Fibroblast of the aortic adventitia (primary cell): Measurements from ENCODE around the gene SENP6. TPM values are rescaled to one million over a fixed set of nuclear protein-coding genes. Genes with fewer than 3 reads are reported as not detected.
"Not testable (repeated sequence)": the region's sequence is repeated elsewhere in the genome, so short reads cannot be mapped to it uniquely, and the experiment has no call there.

Experiments
- DNase-seq: peaks from one replicate; pipeline ENCODE4 v3.0.0-alpha.2; 2010; ENCODE audit warnings: low read depth
- H3K4me3 ChIP-seq: 2 replicates; pipeline ENCODE4 v1.5.1; 2011; ENCODE audit warnings: low read depth, mild to moderate bottlenecking, control low read depth, low read length, moderate library complexity
- total RNA-seq: library from RNA; depleted of rRNA; stranded (reverse); fragments of >200 nt; gene quantifications from 2 replicates; pipeline ENCODE4 v1.2.3, GENCODE V29; 2012; ENCODE audit warnings: low replicate concordance
- TF ChIP-seq, protein P1 (sequence below): IDR thresholded peaks from 2 replicates; pipeline ENCODE4 v1.5.1; 2011; ENCODE audit warnings: mild to moderate bottlenecking, low read length, control low read depth, inconsistent platforms; ENCODE audit not compliant: insufficient read depth

Gene SENP6
- total RNA-seq, 1 donor = 113 TPM

DNA sequence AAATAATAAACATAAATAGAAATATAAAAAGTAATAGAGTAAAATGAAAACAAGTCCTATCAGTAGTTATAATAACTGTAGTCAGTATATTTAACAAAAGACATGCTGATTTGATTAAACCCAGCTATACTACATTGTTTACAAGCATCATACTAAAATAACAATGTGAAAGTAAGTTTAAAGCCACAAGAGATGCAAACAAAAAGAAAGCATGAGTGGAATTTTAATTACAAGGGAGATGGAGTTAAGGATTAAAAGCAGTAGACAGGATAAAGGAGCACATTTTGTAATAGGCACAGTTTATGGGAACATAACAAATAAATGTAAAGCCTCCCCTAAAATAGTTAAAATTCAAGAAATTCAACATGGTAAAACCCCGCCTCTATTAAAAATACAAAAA lies 41.5 kb downstream of the SENP6 start:
- no peak overlapping the region for H3K4me3 ChIP-seq
- no peak for DNase-seq
- TF ChIP-seq, protein P1, sequence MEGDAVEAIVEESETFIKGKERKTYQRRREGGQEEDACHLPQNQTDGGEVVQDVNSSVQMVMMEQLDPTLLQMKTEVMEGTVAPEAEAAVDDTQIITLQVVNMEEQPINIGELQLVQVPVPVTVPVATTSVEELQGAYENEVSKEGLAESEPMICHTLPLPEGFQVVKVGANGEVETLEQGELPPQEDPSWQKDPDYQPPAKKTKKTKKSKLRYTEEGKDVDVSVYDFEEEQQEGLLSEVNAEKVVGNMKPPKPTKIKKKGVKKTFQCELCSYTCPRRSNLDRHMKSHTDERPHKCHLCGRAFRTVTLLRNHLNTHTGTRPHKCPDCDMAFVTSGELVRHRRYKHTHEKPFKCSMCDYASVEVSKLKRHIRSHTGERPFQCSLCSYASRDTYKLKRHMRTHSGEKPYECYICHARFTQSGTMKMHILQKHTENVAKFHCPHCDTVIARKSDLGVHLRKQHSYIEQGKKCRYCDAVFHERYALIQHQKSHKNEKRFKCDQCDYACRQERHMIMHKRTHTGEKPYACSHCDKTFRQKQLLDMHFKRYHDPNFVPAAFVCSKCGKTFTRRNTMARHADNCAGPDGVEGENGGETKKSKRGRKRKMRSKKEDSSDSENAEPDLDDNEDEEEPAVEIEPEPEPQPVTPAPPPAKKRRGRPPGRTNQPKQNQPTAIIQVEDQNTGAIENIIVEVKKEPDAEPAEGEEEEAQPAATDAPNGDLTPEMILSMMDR = no peak

DNA sequence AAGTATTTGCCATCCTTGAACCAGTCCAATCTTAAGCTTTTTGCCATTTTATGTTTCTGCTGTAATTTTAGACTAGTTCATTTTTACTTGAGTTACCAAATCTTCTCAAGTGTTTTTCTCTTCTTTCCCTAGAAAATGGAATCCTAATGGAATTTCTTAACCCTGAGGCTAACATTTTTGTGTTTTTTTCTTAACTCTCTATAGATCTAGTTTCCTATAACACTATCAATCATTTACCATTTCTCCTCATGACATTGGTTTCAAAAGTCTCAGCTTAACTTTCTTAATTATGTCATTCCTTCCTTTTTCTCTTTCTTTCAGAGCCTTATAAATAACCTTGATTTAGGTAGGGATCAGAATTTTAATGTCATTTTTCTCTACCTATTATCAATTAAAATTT lies 54.8 kb downstream of the SENP6 start:
- DNase-seq = no peak
- TF ChIP-seq, protein P1 = no peak
- H3K4me3 ChIP-seq = no peak overlapping the region

DNA sequence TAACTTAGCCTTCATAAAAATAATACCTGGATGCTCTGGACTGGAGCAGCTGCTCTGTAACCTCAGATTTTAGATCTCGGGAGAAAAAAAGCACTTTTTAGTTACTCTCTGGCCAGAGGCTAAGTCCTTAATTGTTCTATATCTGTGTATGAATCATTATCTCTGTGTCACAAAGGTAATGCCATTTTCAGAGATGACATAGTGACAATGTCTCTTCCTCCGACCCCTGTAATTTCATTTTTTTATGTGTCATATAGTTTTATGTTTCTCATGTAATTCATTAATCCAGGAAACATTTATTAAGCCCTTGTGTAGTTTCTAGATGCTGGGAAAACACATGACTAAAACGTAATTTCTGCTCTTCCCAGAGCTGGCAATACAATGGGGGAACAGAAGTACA lies 55.6 kb downstream of the SENP6 start:
- TF ChIP-seq, protein P1 = no peak
- no peak overlapping the region for H3K4me3 ChIP-seq
- DNase-seq = no peak

DNA sequence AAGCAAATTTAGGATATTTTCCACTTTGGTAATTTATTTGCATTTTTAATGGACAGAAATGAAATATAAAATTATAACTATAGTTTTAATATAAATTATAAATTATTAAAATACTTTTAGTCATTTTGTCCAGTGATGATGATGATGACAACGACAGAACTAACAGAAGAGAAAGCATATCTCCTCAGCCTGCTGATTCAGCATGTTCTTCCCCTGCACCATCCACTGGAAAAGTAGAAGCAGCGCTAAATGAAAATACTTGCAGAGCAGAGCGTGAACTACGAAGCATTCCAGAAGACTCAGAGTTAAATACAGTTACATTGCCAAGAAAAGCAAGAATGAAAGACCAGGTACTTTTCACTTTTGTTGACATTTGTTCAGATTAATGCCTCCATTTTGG lies 64.9 kb downstream of the SENP6 start:
- no peak overlapping the region for H3K4me3 ChIP-seq
- DNase-seq = no peak
- TF ChIP-seq, protein P1 = no peak

DNA sequence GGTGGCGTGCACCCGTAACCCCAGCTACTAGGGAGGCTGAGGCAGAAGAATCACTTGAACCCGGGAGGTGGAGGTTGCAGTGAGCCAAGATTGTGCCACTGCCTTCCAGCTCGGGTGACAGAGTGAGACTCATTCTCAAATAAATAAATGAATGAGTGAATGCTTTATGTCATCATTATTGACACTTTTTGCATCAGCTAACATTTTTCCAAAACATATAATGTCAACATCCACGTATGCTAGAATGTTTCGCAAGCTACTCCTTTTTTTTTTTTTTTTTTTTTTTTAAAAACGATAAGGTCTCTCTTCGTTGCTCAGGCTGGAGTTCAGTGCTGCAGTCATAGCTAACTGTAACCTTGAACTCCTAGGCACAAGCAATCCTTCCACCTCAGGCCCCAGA lies 72.2 kb downstream of the SENP6 start:
- no peak overlapping the region for H3K4me3 ChIP-seq
- TF ChIP-seq, protein P1 = no peak
- DNase-seq = no peak

DNA sequence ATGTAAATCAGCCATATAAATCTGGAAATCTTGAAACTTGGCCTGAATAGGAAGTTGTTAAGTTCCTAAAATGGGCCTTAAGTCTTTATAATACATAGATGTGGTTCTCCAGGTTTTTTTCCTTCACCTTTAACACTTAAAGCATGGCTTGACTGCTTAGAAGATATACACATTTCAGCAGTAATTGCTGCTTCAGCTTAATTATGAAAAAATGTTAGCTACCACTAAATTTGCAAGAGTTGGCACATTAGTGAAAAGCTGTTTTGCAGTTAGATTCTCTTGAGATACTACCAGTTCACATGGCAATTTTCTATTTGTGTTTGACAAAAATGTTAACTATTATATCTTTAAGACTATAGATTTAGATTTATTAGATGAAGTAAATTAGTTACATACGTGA lies 74.7 kb downstream of the SENP6 start:
- DNase-seq = no peak
- H3K4me3 ChIP-seq = no peak overlapping the region
- TF ChIP-seq, protein P1 = no peak

DNA sequence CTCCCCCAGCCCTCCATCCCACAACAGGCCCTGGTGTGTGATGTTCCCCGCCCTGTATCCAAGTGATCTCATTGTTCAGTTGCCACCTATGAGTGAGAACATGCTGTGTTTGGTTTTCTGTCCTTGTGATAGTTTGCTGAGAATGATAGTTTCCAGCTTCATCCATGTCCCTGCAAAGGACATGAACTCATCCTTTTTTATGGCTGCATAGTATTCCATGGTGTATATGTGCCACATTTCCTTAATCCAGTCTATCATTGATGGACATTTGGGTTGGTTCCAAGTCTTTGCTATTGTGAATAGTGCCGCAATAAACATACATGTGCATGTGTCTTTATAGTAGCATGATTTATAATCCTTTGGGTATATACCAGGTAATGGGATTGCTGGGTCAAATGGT lies 80.9 kb downstream of the SENP6 start:
- not testable (repeated sequence) for DNase-seq

DNA sequence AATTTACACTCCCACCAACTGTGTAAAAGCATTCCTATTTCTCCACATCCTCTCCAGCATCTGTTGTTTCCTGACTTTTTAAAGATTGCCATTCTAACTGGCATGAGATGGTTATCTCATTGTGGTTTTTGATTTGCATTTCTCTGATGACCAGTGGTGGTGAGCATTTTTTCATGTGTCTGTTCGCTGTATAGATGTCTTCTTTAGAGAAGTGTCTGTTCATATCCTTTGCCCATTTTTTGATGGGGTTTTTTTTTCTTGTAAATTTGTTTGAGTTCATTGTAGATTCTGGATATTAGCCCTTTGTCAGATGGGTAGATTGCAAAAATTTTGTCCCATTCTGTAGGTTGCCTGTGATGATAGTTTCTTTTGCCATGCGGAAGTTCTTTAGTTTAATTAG lies 81.3 kb downstream of the SENP6 start:
- not testable (repeated sequence) for H3K4me3 ChIP-seq, DNase-seq

More for the DNA sequence above, 80.9 kb downstream of the SENP6 start:
- H3K4me3 ChIP-seq = not testable (repeated sequence)

DNA sequence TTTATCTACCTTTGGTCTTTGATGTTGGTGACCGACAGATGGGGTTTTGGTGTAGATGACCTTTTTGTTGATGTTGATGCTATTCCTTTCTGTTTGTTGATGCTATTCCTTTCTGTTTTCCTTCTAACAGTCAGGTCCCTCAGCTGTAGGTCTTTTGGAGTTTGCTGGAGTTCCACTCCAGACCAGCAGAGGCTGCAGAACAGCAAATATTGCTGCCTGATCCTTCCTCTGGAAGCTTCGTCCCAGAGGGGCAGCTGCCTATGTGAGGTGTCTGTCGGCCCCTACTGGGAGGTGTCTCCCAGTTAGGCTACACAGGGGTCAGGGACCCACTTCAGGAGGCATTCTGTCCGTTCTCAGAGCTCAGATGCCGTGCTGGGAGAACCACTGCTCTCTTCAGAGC lies 85.9 kb downstream of the SENP6 start:
- not testable (repeated sequence) for H3K4me3 ChIP-seq, DNase-seq

DNA sequence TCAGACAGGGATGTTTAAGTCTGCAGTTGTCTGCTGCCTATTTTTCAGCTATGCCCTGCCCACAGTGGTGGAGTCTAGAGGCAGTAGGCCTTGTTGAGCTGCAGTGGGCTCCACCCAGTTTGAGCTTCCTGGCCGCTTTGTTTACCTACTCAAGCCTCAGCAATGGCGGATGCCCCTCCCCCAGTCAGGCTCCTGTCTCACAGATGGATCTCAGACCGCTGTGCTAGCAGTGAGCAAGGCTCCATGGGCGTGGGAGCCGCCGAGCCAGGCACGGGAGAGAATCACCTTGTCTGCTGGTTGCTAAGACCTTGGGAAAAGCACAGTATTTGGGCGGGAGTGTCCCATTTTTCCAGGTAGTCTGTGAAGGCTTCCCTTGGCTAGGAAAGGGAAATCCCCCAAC lies 86.3 kb downstream of the SENP6 start:
- H3K4me3 ChIP-seq, DNase-seq: not testable (repeated sequence)
